Smooth muscle cell (in vitro differentiated cells): ENCODE measurements around the gene GAS2L2. TPM values are rescaled to one million over a fixed set of nuclear protein-coding genes. Genes with fewer than 3 reads are reported as not detected.

ENCODE experiments used
- DNase-seq: peaks from one replicate; lab custom pipeline; 2025; ENCODE audit not compliant: unreplicated experiment; lab: John Stamatoyannopoulos, UW
- H2AFZ ChIP-seq: fragments of 200-600 bp; sonication (generic); 2 replicates; pipeline ENCODE4 v1.6.0; 2016; ENCODE audit warnings: antibody characterized with exemption, low read depth, mild to moderate bottlenecking
- H3F3A ChIP-seq: fragments of 200-600 bp; sonication (generic); 2 replicates; pipeline ENCODE4 v1.6.0; 2017; ENCODE audit warnings: antibody characterized with exemption, low read depth
- H3K27ac ChIP-seq: fragments of 200-600 bp; sonication (generic); 2 replicates; pipeline ENCODE4 v1.5.1; 2016; ENCODE audit warnings: low read depth, mild to moderate bottlenecking
- H3K27me3 ChIP-seq: fragments of 200-600 bp; sonication (generic); 2 replicates; pipeline ENCODE4 v1.6.1; 2016; ENCODE audit warnings: low read depth, mild to moderate bottlenecking
- H3K36me3 ChIP-seq: fragments of 200-600 bp; sonication (generic); 2 replicates; pipeline ENCODE4 v1.5.1; 2016; ENCODE audit warnings: low read depth
- H3K4me1 ChIP-seq: fragments of 200-600 bp; sonication (generic); 2 replicates; pipeline ENCODE4 v1.5.1; 2016; ENCODE audit warnings: low read depth
- H3K4me2 ChIP-seq: fragments of 200-600 bp; sonication (generic); 2 replicates; pipeline ENCODE4 v1.6.0; 2016; ENCODE audit warnings: mild to moderate bottlenecking
- H3K4me3 ChIP-seq: fragments of 200-600 bp; sonication (generic); 2 replicates; pipeline ENCODE4 v1.5.1; 2016; ENCODE audit warnings: mild to moderate bottlenecking
- H3K79me2 ChIP-seq: fragments of 200-600 bp; sonication (generic); 2 replicates; pipeline ENCODE4 v1.6.0; 2016; ENCODE audit warnings: low read depth, mild to moderate bottlenecking
- H3K9ac ChIP-seq: fragments of 200-600 bp; sonication (generic); 2 replicates; pipeline ENCODE4 v1.6.0; 2016; ENCODE audit warnings: low read depth
- H3K9me3 ChIP-seq: fragments of 200-600 bp; sonication (generic); replicated peaks from 2 replicates; pipeline ENCODE4 v1.5.1; 2016; ENCODE audit warnings: low read depth
- H4K20me1 ChIP-seq: fragments of 200-600 bp; sonication (generic); 2 replicates; pipeline ENCODE4 v1.6.0; 2016; ENCODE audit warnings: low read depth
- WGBS: methylation state at CpG from one replicate; pipeline ENCODE4 v1.1.7; 2016; ENCODE audit warnings: low lambda C conversion rate; 5-methylcytosine and 5-hydroxymethylcytosine counted together
- polyA plus RNA-seq: library from polyadenylated mRNA; unstranded; fragments of >200 nt; fragmentation: Nextera tagmentation; extraction: Ambion mirVana; gene quantifications from 2 replicates; pipeline ENCODE4 v1.2.1, GENCODE V29; 2016
- total RNA-seq: library from RNA; depleted of rRNA; stranded (reverse); fragments of >200 nt; gene quantifications from 2 replicates; pipeline ENCODE4 v1.2.3, GENCODE V29; 2014
- TF ChIP-seq, protein P1 (sequence below): fragments of 200-600 bp; sonication (generic); IDR thresholded peaks from 2 replicates; pipeline ENCODE4 v1.5.1; 2017; ENCODE audit warnings: borderline replicate concordance, mild to moderate bottlenecking, antibody characterized with exemption; ENCODE audit not compliant: insufficient read depth, poor library complexity, severe bottlenecking

GAS2L2 gene
- total and polyA plus RNA-seq, 2 experiments from 2014 or later, result not detected

DNA sequence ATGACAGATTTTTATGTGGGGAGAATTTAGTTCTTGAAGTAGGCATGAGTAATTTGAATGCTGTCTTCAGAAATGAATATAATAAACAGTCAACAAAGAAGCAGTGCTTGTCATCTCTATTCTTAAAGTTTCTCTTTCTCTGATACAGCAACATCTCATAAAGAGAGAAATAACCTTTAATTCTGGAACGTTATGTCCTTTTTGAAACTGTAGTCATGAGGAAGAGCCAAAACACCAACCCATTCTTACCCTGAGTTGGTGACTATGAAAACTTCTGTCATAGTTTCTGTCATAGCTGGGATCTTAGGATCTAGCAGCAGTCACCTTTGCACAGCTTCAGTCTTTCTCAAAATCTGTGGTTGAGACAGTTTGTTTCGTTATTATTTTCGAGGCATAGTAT, 36.9 kb downstream of the GAS2L2 start:
- Histone ChIP-seq H3K9me3 (no peaks in the 10 kb centered on the region), H3K9ac (no peak overlapping the region), H3F3A (peaks cover 21% of the 10 kb centered on the region), H3K79me2 (no peaks in the 10 kb centered on the region), H3K36me3 (peaks cover 6% of the 10 kb centered on the region), H2AFZ (no peak overlapping the region), H3K27me3 (no peaks in the 10 kb centered on the region), H3K4me1 (peaks cover 26% of the 10 kb centered on the region), H3K4me2 (no peak overlapping the region), H4K20me1 (peaks cover 40% of the 10 kb centered on the region), H3K27ac (no peak overlapping the region), H3K4me3 (no peak overlapping the region)
- TF ChIP-seq, protein P1, sequence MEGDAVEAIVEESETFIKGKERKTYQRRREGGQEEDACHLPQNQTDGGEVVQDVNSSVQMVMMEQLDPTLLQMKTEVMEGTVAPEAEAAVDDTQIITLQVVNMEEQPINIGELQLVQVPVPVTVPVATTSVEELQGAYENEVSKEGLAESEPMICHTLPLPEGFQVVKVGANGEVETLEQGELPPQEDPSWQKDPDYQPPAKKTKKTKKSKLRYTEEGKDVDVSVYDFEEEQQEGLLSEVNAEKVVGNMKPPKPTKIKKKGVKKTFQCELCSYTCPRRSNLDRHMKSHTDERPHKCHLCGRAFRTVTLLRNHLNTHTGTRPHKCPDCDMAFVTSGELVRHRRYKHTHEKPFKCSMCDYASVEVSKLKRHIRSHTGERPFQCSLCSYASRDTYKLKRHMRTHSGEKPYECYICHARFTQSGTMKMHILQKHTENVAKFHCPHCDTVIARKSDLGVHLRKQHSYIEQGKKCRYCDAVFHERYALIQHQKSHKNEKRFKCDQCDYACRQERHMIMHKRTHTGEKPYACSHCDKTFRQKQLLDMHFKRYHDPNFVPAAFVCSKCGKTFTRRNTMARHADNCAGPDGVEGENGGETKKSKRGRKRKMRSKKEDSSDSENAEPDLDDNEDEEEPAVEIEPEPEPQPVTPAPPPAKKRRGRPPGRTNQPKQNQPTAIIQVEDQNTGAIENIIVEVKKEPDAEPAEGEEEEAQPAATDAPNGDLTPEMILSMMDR, result no peak
- no peak for DNase-seq
- 98% methylated on average over 3 of the region's 3 CpGs for WGBS

DNA sequence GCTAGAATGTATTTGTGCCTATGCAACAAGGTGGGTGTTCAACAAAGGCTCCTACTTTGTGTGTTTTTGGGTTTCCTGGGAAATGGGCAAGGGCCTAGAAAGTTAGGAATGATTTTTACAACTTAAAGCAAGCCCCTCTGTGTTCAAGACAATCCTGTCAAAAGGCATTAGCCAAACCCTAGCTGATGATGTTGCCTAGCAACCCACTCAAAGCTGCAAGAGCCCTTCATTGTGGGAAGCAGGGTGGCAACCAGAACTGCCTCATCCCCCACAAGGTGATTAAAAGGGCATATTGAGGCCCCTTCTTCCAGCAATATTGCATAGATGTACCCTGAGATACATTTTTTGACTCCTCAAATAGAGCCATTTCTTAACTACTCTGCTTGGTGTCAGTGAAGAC, 37.6 kb downstream of the GAS2L2 start:
- H3K9me3 ChIP-seq, result no peaks in the 10 kb centered on the region
- TF ChIP-seq, protein P1, result no peak
- H3K27me3 ChIP-seq, result no peaks in the 10 kb centered on the region
- DNase-seq, result no peak
- H3K4me2 ChIP-seq, result no peak overlapping the region
- peaks cover 12% of the 10 kb centered on the region for H3K36me3 ChIP-seq
- H3K9ac ChIP-seq, result no peak overlapping the region
- peaks cover 26% of the 10 kb centered on the region for H3K4me1 ChIP-seq
- H4K20me1 ChIP-seq, result peaks cover 38% of the 10 kb centered on the region
- H3K27ac ChIP-seq, result no peak overlapping the region
- H3K4me3 ChIP-seq, result no peak overlapping the region
- no peaks in the 10 kb centered on the region for H3K79me2 ChIP-seq
- no peak overlapping the region for H2AFZ ChIP-seq
- peaks cover 21% of the 10 kb centered on the region for H3F3A ChIP-seq

DNA sequence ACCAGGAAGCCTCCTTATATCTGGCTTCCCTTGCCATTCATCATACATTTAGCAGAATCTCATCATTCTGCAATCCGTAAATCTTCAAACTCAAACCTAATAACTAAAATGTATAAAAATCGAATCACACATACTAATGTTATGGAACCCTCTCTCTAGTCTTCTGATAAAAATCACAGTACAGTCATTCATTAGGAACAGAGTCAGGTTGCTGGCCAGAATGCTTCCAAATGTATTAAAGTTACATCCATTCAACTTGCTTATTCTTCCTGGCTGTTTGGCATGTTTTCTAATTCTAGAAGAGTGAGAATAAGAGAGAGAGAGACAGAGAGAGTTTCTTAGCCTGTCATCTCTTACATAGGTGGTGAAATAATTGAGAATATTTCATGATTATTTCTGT, 38.1 kb downstream of the GAS2L2 start:
- no peak overlapping the region for H3K27ac ChIP-seq
- peaks cover 21% of the 10 kb centered on the region for H3F3A ChIP-seq
- no peak for DNase-seq
- H3K27me3 ChIP-seq, result no peaks in the 10 kb centered on the region
- peaks cover 26% of the 10 kb centered on the region for H3K4me1 ChIP-seq
- 89% methylated on average over 2 of the region's 2 CpGs for WGBS
- no peak overlapping the region for H3K4me2 ChIP-seq
- H3K4me3 ChIP-seq, result no peak overlapping the region
- no peaks in the 10 kb centered on the region for H3K9me3 ChIP-seq
- peaks cover 39% of the 10 kb centered on the region for H4K20me1 ChIP-seq
- TF ChIP-seq, protein P1, result no peak
- H3K79me2 ChIP-seq, result no peaks in the 10 kb centered on the region
- H3K36me3 ChIP-seq, result peaks cover 16% of the 10 kb centered on the region
- H2AFZ ChIP-seq, result no peak overlapping the region
- H3K9ac ChIP-seq, result no peak overlapping the region

DNA sequence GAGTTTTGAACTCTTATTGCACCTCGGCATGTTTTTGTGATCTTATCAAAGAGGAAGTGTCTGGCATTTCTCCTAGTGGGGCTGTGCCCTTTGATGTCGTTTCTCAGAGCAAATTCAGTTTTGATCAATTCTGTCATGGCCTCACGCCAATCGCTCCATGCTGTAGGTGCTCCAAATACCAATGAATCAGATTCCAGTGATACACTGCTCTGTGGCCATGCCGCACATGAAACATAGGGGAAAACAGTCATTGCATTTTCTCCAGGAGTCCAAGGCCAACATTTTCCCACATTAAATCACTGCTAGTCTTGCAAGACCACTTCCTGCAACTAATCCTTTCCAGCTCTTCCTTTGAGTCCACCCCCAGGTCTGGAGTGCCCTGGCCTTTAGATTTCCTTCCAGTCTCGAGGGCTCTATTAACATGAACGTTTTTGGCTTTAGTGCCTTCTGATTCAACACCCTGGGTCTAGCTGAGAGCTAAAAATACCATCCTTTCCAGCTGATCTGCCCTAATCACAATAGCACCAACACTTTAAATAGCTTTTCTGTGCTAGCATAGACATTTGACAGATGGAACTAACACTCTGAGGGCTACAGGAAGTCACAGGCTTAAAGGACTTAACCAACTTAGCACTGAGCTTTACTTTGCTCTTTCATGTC, 39.8 kb downstream of the GAS2L2 start:
- H3K4me3 ChIP-seq, result no peak overlapping the region
- peaks cover 21% of the 10 kb centered on the region for H3F3A ChIP-seq
- H3K79me2 ChIP-seq, result no peaks in the 10 kb centered on the region
- 5% methylated on average over 7 of the region's 7 CpGs for WGBS
- H4K20me1 ChIP-seq, result peaks cover 53% of the 10 kb centered on the region
- no peaks in the 10 kb centered on the region for H3K9me3 ChIP-seq
- peak overlapping the region; percentile 75 for H3K27ac ChIP-seq
- peaks cover 10% of the 10 kb centered on the region for H3K36me3 ChIP-seq
- TF ChIP-seq, protein P1, result no peak
- no peaks in the 10 kb centered on the region for H3K27me3 ChIP-seq
- DNase-seq, result no peak
- peaks cover 26% of the 10 kb centered on the region for H3K4me1 ChIP-seq
- H3K9ac ChIP-seq, result no peak overlapping the region
- no peak overlapping the region for H2AFZ ChIP-seq
- H3K4me2 ChIP-seq, result peak overlapping the region; percentile 67
